SK-N-SH (cell line): ENCODE data around the gene TCF3.

Experiments used
- GABPA ChIP-seq: IDR thresholded peaks from 2 replicates; pipeline ENCODE4 v1.4.0; 2012; ENCODE audit warnings: low read depth, mild to moderate bottlenecking
- GATA2 ChIP-seq: sonication (generic); formaldehyde crosslinking; IDR thresholded peaks from 2 replicates; pipeline ENCODE4 v1.5.0; 2020; ENCODE audit warnings: mild to moderate bottlenecking, missing genetic modification reagents
- JUND ChIP-seq: IDR thresholded peaks from 2 replicates; pipeline ENCODE4 v1.4.0; 2012
- MXI1 ChIP-seq: IDR thresholded peaks from 2 replicates; pipeline ENCODE4 v1.6.1; 2012; ENCODE audit warnings: mild to moderate bottlenecking, low read depth, low read length, improper control_type of control experiment
- POLR2AphosphoS5 ChIP-seq: IDR thresholded peaks from 2 replicates; pipeline ENCODE4 v1.6.1; 2012; ENCODE audit warnings: low read depth, low read length
- RAD21 ChIP-seq: IDR thresholded peaks from 2 replicates; pipeline ENCODE4 v1.6.1; 2012; ENCODE audit warnings: mild to moderate bottlenecking, low read length
- RFX5 ChIP-seq: IDR thresholded peaks from 2 replicates; pipeline ENCODE4 v1.6.1; 2012; ENCODE audit warnings: mild to moderate bottlenecking, improper control_type of control experiment, low read length
- TAF1 ChIP-seq: IDR thresholded peaks from 2 replicates; pipeline ENCODE4 v1.6.1; 2012; ENCODE audit warnings: low read depth, mild to moderate bottlenecking, low read length, moderate library complexity, borderline replicate concordance
- TF ChIP-seq, protein P1 (sequence below): IDR thresholded peaks from 2 replicates; pipeline ENCODE4 v1.6.1; 2012; ENCODE audit warnings: mild to moderate bottlenecking, low read depth, low read length, moderate library complexity
- TF ChIP-seq, protein P2 (sequence below): fragments of 200-600 bp; sonication (generic); IDR thresholded peaks from 2 replicates; pipeline ENCODE4 v1.6.1; 2017; ENCODE audit warnings: antibody characterized with exemption, mild to moderate bottlenecking, moderate library complexity
- TF ChIP-seq, protein P3 (sequence below): fragments of 150-350 bp; IDR thresholded peaks from 2 replicates; pipeline ENCODE4 v1.6.1; 2017; ENCODE audit warnings: antibody characterized with exemption, low read length, low read depth, borderline replicate concordance

DNA sequence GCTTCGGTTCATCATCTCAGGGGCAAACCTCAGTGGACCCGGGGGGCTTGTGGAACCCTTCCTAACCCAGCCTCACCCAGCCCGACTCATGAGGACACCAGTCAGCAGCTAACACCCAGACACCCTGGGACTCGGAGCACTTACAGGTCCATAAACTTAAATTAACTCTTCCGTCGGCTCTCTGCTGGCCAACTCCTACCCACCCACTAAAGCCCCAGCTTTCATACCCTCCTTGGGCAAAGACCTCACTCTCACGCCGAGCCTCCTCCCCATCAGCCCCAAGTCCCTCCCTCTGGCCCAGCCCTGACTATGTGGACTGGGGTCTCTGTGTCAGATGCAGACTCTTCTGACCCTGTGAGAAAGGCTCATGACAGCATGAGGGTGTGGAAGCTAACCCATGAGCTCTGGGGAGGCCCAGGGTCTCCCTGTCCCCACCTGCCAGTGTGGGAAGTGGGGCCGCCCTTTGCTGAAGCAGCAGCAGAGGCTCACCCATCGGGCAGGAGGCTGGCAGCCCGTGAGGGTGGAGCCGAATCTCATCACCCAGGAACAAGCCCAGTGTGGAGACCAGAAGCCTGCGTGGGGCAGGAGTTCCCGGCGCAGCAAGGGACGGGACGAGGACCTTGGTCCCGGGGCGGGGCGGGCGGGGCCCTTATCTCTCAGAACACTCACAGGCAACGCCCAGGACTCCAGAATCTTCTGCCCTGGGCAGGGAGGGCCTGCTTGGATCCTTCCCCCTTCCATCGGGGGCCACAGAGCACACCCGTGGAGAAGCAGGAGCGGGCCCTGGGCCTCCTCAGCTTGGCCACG is 19.8 kb downstream of the TCF3 start:
- TF ChIP-seq, protein P1, sequence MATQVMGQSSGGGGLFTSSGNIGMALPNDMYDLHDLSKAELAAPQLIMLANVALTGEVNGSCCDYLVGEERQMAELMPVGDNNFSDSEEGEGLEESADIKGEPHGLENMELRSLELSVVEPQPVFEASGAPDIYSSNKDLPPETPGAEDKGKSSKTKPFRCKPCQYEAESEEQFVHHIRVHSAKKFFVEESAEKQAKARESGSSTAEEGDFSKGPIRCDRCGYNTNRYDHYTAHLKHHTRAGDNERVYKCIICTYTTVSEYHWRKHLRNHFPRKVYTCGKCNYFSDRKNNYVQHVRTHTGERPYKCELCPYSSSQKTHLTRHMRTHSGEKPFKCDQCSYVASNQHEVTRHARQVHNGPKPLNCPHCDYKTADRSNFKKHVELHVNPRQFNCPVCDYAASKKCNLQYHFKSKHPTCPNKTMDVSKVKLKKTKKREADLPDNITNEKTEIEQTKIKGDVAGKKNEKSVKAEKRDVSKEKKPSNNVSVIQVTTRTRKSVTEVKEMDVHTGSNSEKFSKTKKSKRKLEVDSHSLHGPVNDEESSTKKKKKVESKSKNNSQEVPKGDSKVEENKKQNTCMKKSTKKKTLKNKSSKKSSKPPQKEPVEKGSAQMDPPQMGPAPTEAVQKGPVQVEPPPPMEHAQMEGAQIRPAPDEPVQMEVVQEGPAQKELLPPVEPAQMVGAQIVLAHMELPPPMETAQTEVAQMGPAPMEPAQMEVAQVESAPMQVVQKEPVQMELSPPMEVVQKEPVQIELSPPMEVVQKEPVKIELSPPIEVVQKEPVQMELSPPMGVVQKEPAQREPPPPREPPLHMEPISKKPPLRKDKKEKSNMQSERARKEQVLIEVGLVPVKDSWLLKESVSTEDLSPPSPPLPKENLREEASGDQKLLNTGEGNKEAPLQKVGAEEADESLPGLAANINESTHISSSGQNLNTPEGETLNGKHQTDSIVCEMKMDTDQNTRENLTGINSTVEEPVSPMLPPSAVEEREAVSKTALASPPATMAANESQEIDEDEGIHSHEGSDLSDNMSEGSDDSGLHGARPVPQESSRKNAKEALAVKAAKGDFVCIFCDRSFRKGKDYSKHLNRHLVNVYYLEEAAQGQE = no peak
- TF ChIP-seq RAD21 (no peak), GABPA (no peak), RFX5 (no peak), TAF1 (no peak), GATA2 (CRISPR knock-in tag) (no peak), POLR2AphosphoS5 (no peak), MXI1 (no peak), JUND (no peak)
- TF ChIP-seq, protein P2, sequence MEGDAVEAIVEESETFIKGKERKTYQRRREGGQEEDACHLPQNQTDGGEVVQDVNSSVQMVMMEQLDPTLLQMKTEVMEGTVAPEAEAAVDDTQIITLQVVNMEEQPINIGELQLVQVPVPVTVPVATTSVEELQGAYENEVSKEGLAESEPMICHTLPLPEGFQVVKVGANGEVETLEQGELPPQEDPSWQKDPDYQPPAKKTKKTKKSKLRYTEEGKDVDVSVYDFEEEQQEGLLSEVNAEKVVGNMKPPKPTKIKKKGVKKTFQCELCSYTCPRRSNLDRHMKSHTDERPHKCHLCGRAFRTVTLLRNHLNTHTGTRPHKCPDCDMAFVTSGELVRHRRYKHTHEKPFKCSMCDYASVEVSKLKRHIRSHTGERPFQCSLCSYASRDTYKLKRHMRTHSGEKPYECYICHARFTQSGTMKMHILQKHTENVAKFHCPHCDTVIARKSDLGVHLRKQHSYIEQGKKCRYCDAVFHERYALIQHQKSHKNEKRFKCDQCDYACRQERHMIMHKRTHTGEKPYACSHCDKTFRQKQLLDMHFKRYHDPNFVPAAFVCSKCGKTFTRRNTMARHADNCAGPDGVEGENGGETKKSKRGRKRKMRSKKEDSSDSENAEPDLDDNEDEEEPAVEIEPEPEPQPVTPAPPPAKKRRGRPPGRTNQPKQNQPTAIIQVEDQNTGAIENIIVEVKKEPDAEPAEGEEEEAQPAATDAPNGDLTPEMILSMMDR = no peak
- TF ChIP-seq, protein P3, sequence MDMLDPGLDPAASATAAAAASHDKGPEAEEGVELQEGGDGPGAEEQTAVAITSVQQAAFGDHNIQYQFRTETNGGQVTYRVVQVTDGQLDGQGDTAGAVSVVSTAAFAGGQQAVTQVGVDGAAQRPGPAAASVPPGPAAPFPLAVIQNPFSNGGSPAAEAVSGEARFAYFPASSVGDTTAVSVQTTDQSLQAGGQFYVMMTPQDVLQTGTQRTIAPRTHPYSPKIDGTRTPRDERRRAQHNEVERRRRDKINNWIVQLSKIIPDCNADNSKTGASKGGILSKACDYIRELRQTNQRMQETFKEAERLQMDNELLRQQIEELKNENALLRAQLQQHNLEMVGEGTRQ = no peak
